ENCODE data around the gene BRPF1.

GRCh38 chr3:9721015-9721699, 10.4 kb upstream of the BRPF1 start:
- TF ChIP-seq EZH2phosphoT487 (IDR thresholded peaks at IDR 0.05) = no peak
- TF ChIP-seq, protein P1, sequence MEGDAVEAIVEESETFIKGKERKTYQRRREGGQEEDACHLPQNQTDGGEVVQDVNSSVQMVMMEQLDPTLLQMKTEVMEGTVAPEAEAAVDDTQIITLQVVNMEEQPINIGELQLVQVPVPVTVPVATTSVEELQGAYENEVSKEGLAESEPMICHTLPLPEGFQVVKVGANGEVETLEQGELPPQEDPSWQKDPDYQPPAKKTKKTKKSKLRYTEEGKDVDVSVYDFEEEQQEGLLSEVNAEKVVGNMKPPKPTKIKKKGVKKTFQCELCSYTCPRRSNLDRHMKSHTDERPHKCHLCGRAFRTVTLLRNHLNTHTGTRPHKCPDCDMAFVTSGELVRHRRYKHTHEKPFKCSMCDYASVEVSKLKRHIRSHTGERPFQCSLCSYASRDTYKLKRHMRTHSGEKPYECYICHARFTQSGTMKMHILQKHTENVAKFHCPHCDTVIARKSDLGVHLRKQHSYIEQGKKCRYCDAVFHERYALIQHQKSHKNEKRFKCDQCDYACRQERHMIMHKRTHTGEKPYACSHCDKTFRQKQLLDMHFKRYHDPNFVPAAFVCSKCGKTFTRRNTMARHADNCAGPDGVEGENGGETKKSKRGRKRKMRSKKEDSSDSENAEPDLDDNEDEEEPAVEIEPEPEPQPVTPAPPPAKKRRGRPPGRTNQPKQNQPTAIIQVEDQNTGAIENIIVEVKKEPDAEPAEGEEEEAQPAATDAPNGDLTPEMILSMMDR (IDR thresholded peaks at IDR 0.05) = no peak
